Esophagus squamous epithelium (tissue), 5 donors: ENCODE results near the gene FAM204A. TPM values are rescaled to one million over a fixed set of nuclear protein-coding genes. Genes with fewer than 3 reads are reported as not detected.

Experiments used
- DNase-seq: peaks from one replicate; lab custom pipeline; 2025; lab: John Stamatoyannopoulos, UW
- H3K27ac ChIP-seq, 4 donors: fragments of 200-600 bp; sonication (generic); one replicate each; pipeline ENCODE4 v1.5.1; 2016 to 2019; ENCODE audit warnings: mild to moderate bottlenecking in 1 of 4
- H3K27me3 ChIP-seq, 4 donors: fragments of 200-600 bp; sonication (generic); 1 replicate in 3 of 4; 2 replicates in 1 of 4; pipeline versions ENCODE4 v1.5.1 to v1.6.0; 2017 to 2021; ENCODE audit warnings: antibody characterized with exemption in 1 of 4
- H3K36me3 ChIP-seq, 3 donors: fragments of 200-600 bp; sonication (generic); one replicate each; pipeline ENCODE4 v1.5.1; 2016 to 2019
- H3K4me1 ChIP-seq, 3 donors: fragments of 200-600 bp; sonication (generic); one replicate each; pipeline ENCODE4 v1.5.1; 2017 to 2019
- H3K4me3 ChIP-seq, 4 donors: fragments of 200-600 bp; sonication (generic); 1 replicate in 3 of 4; 2 replicates in 1 of 4; pipeline ENCODE4 v1.5.1; 2016 to 2019; ENCODE audit warnings: mild to moderate bottlenecking in 2 of 4, moderate library complexity in 1 of 4
- H3K9me3 ChIP-seq, 3 donors: fragments of 200-600 bp; sonication (generic); one replicate each; pipeline ENCODE4 v1.5.1; 2016 to 2019
- CTCF ChIP-seq, 6 experiments: fragments of 450-650 bp in 4 of 6; fragments of 200-600 bp in 2 of 6; sonication (generic) in 2 of 6; IDR thresholded peaks; one replicate each; pipeline ENCODE4 v1.5.1; 2016 to 2019; ENCODE audit warnings: antibody characterized with exemption in 6 of 6, mild to moderate bottlenecking in 4 of 6, moderate library complexity in 4 of 6
- POLR2A ChIP-seq, 4 donors: fragments of 450-650 bp; IDR thresholded peaks; one replicate each; pipeline ENCODE4 v1.6.1; 2017; ENCODE audit warnings: antibody characterized with exemption in 4 of 4, mild to moderate bottlenecking in 4 of 4, moderate library complexity in 3 of 4
- WGBS, 2 donors: methylation state at CpG; one replicate each; pipeline ENCODE4 v1.1.5; 2018; 5-methylcytosine and 5-hydroxymethylcytosine counted together
- intact Hi-C: fragments of 100-400 bp; cut with DNase I; formaldehyde crosslinking; loops from one replicate; pipeline ENCODE4 v1.15.0; 2022
- total RNA-seq, 4 donors: library from RNA; depleted of rRNA; stranded (reverse); fragments of >200 nt; gene quantifications; one replicate each; pipeline ENCODE4 v1.1.0, GENCODE V29; 2016
- donor health status: DM: yes; HTN: yes; CAD: no.

The FAM204A gene
- total RNA-seq, 4 donors from 2014 or later, result 8.9 to 40.8 (median 34.5) TPM

GRCh38 chr10:118321724-118322575, 20.2 kb downstream of the FAM204A start:
- H3K4me1 ChIP-seq, result no peaks in the 10 kb centered on the region
- peaks cover 0 to 75% (median 7%) of the 10 kb centered on the region in 3 donors for H3K36me3 ChIP-seq
- no peak for DNase-seq
- intact Hi-C loops, result no loop called here
- no peak overlapping the region for H3K4me3 ChIP-seq
- peak overlapping the region in 3 of 4 donors; percentile 47 to 61 (median 50) for H3K27ac ChIP-seq
- WGBS, 2 donors, result 63 to 68% methylated on average over 6 of the region's 6 CpGs
- TF ChIP-seq POLR2A (IDR thresholded peaks at IDR 0.05) (no peak), CTCF (IDR thresholded peaks at IDR 0.05) (no peak)
- no peaks in the 10 kb centered on the region for H3K27me3 ChIP-seq
- H3K9me3 ChIP-seq, result no peaks in the 10 kb centered on the region

DNA sequence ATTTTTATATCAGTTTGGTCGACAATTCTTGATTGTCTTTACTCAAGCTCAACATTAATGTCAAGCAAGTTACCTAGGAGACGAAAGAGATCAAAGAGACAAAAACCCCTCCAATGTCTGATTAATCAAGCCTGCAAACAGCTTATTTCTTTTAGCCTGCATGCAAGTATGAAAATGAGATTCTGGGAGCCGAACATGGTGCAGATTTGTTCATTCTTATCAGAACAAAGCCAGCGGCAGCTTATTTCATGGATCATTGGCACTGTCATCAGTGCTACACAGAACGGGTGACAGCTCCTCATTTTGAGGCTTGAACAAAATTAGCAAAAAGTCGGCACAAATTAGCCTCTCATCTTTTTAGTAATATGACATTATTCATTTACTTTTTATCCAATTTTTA, 26.5 kb downstream of the FAM204A start:
- TF ChIP-seq CTCF (IDR thresholded peaks at IDR 0.05) (no peak), POLR2A (IDR thresholded peaks at IDR 0.05) (no peak)
- WGBS, 2 donors, result 70 to 81% methylated on average over 6 of the region's 6 CpGs
- Histone ChIP-seq H3K9me3 (no peaks in the 10 kb centered on the region), H3K36me3 (peaks cover 0 to 69% (median 0%) of the 10 kb centered on the region in 3 donors), H3K27me3 (no peaks in the 10 kb centered on the region), H3K27ac (no peak overlapping the region), H3K4me3 (no peak overlapping the region), H3K4me1 (no peaks in the 10 kb centered on the region)
- no peak for DNase-seq
- intact Hi-C loops, result no loop called here

GRCh38 chr10:118314882-118315281, 27.2 kb downstream of the FAM204A start:
- intact Hi-C loops, result no loop called here
- DNase-seq, result no peak
- no peaks in the 10 kb centered on the region for H3K4me1 ChIP-seq
- no peak overlapping the region for H3K27ac ChIP-seq
- no peaks in the 10 kb centered on the region for H3K9me3 ChIP-seq
- peaks cover 0 to 72% (median 0%) of the 10 kb centered on the region in 3 donors for H3K36me3 ChIP-seq
- WGBS, 2 donors, result 94 to 95% methylated on average over 4 of the region's 4 CpGs
- H3K4me3 ChIP-seq, result no peak overlapping the region
- no peaks in the 10 kb centered on the region for H3K27me3 ChIP-seq
- no peak for TF ChIP-seq CTCF (IDR thresholded peaks at IDR 0.05)

- TF ChIP-seq POLR2A (IDR thresholded peaks at IDR 0.05) (no peak), CTCF (IDR thresholded peaks at IDR 0.05) (no peak)
- no peaks in the 10 kb centered on the region for H3K27me3 ChIP-seq
- WGBS, 2 donors, result 76 to 80% methylated on average over 2 of the region's 2 CpGs
- DNase-seq, result no peak
- no peaks in the 10 kb centered on the region for H3K9me3 ChIP-seq
- H3K27ac ChIP-seq, result peak overlapping the region in 3 of 4 donors; percentile 46 to 48 (median 47)
- intact Hi-C loops, result no loop called here
- H3K4me1 ChIP-seq, result peaks cover 0 to 6% (median 0%) of the 10 kb centered on the region in 3 donors
- peaks cover 0 to 81% (median 0%) of the 10 kb centered on the region in 3 donors for H3K36me3 ChIP-seq
- H3K4me3 ChIP-seq, result no peak overlapping the region
These were observed 30.6 kb downstream of the FAM204A start for GRCh38 chr10:118311505-118311904.

- Histone ChIP-seq H3K4me3 (no peak overlapping the region), H3K4me1 (peaks cover 0 to 6% (median 0%) of the 10 kb centered on the region in 3 donors), H3K27me3 (no peaks in the 10 kb centered on the region), H3K27ac (peak overlapping the region in 2 of 4 donors; percentile 47 to 48), H3K9me3 (no peaks in the 10 kb centered on the region), H3K36me3 (peaks cover 0 to 84% (median 3%) of the 10 kb centered on the region in 3 donors)
- TF ChIP-seq POLR2A (IDR thresholded peaks at IDR 0.05), result no peak
- no peak for TF ChIP-seq CTCF (IDR thresholded peaks at IDR 0.05)
- intact Hi-C loops, result no loop called here
- WGBS, 2 donors, result 56 to 77% methylated on average over 2 of the region's 2 CpGs
- no peak for DNase-seq
These were observed 31.3 kb downstream of the FAM204A start for GRCh38 chr10:118310822-118311221.
